DMS79 treated with DMSO at 0.1 percent for 48 hours (cell line): ENCODE data around the gene ZNF418.
"Not testable (repeated sequence)": the region's sequence is repeated elsewhere in the genome, so short reads cannot be mapped to it uniquely, and the experiment has no call there.

Experiments
- DNase-seq: peaks from one replicate; lab custom pipeline; 2025; lab: John Stamatoyannopoulos, UW

Gene ZNF418

DNA sequence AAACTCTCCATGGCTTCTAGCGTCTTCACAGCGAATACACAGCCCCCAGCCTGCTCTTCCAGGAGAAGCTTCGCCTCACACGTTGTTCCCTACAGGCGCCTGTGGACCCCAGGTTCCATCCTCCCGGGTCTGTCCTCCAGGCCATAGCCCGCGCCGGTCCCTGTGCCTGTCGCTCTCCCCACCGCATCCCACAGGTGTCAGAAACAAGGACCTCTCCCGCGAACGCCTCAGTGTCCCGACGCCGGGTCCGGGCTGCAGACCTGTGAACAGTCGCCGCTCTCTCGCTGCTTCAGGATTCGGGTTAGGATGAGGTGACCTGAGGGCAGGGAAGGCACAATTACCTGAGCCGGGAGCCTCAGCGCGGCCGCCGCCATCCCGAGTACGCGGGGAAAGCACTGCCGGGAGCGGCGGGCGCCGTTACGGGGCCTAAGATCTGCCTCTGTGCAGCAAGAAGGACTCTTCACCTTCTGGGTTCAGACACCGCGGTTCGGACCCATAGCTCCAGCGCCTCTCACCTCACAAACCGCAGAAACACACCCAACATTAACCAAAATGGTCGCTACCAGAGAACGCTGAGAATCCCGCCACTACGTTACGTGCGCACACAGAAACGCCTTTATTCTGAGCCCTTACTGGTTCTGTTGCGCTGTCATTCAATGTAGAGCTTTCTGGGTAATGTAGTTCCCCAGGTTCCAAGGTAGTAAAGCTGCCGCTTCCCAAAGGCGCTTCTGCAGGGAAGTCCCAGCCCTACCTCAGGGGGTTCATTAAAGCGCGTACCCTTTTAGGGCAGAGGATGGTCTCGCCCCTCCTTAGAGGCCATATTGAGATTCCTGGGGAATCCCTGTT, at the start of gene ZNF418:
Gene ZNF418 (minus strand): TSS at position 583 of the 846 bp plus-strand sequence. CDS start 1,580 bp downstream, outside the sequence.
- no peak for DNase-seq

DNA sequence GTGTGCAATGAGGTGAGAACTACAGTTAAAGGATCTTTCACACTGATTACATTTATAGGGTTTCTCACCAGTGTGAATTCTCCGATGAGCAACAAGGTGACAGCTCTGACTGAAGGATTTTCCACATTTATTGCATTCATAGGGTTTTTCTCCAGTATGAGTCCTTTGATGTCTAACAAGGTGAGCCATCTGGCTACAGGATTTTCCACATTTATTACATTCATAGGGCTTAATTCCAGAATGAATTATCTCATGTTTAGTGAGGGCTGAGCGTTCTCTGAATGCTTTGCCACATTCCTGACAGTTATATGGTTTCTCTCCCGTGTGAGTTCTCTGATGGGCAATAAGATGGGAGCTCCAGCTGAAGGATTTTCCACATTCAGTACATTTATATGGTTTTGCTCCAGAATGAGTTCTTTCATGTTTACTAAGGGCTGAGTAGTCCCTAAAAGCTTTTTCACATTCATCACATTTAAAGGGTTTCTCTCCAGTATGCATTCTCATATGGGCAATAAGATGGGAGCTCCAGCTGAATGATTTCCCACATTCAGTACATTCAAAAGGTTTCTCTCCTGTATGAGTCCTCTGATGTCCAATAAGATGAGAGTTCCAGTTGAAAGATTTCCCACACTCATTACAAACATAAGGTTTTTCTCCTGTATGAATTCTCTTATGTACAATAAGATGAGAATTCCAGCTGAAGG, 43.5 kb upstream of the ZNF418 start:
- no peak for DNase-seq

DNA sequence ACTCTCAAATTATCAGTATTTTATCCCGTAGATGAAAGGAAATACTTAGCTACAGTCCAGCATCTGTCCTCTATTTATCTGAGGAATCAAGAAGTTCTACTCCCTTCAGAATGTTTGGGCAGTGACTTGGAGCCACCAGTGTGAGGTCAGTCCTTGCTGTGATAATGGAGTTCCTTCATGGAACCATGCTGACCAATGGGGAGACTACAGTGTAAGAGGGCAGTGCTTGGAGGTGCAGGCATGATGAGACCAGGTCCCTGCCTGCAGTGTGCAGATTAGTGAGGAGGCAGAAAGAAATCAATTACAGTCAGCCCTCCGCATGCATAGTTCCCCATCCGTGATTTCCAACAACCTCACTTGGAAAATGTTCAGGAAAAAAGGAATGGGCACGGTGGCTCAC, 39.2 kb upstream of the ZNF418 start, which contains the start of gene C19orf18:
Gene C19orf18 (minus strand): TSS at position 101 of the 400 bp plus-strand sequence. CDS start 102 bp downstream, outside the sequence.
- no peak for DNase-seq

DNA sequence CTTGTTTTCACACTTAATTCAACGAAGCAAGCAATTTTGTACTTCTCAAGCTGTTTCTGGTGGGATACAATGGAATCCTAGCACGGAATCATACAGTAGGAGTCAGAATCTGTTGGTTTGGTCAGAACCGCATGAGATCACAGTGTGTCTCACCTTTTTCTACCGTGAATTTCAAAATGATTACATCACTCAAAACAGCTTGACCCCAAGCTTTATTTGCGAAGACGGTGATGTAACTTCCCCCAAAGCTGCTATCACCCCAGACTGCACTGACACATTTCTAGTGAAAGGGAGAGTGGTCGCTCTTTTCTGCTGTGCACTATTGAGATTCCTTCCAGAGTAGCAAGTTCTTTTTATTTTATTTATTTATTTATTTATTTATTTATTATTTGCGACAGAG, 29.6 kb upstream of the ZNF418 start:
- no peak for DNase-seq

DNA sequence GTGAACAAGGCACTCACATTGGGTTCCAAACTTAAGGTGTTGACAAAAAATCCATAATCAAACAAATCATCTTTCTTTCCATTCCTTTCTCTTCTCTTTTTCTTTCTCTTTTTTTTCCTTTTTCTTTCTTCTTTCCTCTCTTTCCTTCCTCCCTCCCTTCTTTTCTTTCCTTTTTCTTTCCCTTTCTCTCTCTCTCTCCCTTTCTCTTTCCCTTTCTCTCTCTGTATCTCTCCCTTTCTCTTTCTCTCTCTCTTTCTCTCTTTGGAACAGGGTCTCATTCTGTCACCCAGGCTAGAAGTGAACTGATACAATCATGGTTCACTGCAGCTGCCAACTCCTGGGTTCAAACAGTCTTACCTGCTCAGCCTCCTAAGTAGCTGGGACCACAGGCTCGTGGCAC, 26.6 kb upstream of the ZNF418 start:
- DNase-seq: no peak

DNA sequence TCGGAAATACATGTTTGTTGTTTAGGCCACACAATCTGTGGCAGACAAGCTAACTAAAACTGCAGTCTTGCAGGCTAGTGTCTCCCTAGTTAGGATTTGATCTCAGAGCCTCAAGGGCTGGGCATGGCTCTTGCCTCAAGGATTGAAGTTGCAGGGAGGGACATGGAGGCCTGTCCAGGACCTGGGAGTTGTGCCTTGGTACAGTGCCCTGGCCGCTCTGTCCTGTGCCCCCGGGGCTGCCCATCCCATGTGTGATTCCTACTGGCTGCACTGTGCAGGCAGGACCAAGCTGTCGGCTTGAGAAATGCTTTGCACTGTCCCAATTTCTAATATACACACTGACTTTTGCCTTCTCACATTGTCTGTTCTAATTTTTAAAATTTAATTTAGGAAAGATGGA, 19.8 kb upstream of the ZNF418 start:
- no peak for DNase-seq

DNA sequence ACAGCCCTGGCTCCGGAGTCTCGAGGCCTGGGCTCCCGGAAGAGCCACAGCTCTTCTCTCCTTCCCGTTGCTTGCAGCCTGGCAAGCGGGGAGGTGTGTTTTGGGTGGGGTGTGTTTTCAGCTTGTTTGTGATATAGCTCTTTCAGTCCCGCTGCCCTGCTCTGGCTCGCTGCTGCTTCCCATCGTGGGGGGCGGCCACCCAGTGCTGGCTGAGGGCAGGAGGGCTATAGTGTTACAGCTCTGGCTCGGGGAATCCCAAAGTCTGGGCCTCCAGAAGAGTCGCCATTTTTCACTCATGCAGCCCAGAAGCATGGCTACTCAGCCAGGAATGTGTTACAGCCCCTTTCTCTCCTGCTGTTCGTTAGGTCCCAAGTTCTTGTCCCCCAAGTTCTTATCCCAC, 14.5 kb upstream of the ZNF418 start:
- no peak for DNase-seq

DNA sequence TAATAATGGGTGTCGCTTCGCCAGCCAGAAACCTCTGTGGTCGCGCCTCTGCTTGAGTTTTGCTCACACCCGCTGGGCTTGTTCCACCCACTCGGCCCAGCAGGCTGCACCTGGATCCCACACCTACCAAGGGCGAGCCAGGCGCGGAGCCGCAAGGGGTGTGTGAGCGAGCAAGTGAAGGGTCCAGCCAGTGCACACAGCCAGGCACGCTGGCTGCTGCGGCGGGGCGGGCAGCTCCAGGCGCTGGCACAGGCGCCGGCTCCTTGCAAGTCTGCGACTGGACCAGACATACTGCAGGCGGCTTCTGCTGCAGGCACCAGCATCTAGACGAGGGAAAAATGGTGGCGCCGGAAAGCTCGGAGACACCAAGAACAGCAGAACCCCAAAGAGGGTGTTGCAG, 14.1 kb upstream of the ZNF418 start:
- DNase-seq: no peak

DNA sequence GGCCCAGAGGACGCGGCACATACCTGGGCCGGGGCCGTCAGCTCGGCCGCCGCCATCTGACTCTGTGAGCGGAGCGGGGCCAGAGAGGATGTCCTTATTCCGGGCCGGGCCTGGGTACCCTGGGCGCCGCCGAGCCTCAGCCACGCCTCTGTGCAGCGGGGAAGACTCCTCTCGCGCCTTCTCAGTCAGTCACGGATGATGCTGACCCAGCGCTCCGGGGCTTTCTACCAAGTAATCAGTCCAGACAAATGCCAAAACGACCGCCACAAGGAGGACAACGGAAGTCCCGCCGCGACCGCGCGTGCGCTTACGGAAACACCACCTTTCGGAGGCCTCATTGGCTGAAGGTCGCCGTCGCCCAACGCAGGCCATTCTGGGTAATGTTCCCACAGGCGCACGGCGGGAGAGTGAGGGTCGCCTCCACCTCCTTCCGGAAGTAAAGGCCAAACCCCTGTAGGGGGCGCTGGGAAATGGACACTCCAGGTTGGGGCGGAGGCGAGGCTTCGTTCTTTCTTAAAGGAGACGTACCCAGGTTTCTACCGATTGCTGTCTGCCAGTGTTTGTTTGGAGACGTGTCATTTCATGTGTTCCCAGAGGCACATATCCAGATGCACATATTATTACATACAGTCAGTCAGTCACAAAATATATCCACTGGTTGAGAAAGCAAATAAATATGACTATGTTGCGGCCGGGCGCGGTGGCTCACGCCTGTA, 12.4 kb upstream of the ZNF418 start, which contains the start of gene ZNF256:
Gene ZNF256 (minus strand): TSS at position 288 of the 716 bp plus-strand sequence. CDS start 232 bp downstream, at position 56.
- DNase-seq: peak; percentile 90

DNA sequence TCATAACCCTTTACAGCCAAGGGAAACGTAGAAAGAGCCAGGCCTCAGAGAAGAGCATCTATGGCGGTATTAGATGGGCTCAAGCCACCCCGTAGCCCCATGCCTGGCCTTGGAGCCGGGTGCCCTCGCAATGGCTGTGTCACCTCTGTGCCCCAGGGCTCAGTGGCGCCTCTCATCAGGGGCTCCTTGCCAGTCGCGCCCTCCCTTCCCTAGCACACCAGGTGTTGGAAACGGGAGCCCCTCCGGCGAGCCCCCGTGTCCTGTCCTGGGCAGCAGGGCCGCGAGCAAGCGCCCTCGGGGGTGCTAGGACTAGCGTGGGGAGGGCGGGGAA, 11.9 kb upstream of the ZNF418 start:
- DNase-seq: no peak

DNA sequence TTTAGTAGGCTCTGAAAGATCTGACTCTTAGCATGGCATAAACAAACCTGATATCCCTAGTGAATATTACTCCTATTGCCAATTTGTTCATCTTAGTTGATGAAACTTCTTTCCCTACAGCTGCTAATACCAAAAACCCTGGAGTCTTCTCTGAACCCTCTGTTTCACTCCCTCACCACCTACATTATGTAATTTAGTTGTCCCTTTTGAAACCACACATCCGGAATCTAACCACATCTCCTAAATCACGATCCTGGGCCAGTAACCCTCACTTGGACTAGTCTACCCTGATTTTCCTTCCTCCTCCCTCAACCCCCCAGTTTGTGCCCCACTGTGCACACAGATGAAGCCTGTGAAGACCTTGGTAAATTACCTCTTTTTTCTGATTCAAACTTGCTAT, 11.1 kb upstream of the ZNF418 start:
- DNase-seq: no peak

DNA sequence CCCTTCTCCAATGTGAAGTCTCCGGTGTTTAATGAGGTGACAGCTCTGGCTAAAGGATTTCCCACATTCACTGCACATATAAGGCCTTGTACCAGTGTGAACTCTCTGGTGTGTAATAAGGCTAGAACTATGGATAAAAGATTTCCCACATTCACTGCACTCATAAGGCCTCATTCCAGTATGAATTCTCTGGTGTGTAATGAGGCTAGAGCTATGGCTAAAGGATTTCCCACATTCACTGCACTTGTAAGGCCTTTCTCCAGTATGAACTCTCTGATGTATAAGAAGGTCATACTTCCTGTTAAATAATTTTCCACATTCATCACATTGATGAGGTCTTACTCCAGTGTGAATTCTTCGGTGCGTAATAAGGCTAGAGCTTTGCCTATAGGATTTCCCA, 6.4 kb upstream of the ZNF418 start:
- no peak for DNase-seq

DNA sequence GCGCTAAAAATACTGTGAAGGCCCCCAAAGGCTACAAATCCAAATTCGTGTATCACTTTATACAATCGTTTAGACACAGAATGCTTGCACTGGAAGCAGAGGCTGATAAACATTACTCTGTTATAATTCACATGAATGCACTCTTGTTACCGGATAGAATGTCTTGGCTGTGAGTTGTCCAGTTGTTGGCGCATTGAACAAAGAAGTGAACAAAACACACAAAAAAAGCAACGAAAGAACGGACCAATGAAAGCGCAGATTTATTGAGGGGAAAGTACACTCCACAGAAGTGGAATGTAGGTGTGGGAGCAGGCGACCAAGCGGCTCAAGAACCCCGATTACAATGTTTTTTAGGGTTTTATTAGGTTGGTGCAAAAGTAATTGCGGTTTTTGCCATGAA, 529 bp upstream of the ZNF418 start:
- DNase-seq: no peak

DNA sequence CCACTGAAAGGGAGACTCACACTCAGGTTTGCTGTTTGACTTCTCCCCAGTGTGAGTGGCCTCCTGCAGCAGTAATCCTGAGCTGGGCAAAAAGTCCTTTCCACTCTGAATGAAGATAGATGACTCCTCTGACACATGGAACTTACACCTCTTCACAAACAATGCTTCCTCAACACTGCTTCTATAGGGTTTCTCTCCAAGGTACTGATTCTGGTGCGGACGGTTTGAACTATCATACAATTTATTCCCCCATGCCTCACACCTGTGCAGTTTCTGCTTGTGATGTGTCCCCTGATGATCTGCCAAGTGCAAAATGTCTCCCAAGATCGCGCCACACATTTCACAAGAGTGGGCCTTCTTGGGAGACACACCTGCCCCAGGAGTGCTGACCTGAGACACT, 7.6 kb downstream of the ZNF418 start:
- DNase-seq: no peak

DNA sequence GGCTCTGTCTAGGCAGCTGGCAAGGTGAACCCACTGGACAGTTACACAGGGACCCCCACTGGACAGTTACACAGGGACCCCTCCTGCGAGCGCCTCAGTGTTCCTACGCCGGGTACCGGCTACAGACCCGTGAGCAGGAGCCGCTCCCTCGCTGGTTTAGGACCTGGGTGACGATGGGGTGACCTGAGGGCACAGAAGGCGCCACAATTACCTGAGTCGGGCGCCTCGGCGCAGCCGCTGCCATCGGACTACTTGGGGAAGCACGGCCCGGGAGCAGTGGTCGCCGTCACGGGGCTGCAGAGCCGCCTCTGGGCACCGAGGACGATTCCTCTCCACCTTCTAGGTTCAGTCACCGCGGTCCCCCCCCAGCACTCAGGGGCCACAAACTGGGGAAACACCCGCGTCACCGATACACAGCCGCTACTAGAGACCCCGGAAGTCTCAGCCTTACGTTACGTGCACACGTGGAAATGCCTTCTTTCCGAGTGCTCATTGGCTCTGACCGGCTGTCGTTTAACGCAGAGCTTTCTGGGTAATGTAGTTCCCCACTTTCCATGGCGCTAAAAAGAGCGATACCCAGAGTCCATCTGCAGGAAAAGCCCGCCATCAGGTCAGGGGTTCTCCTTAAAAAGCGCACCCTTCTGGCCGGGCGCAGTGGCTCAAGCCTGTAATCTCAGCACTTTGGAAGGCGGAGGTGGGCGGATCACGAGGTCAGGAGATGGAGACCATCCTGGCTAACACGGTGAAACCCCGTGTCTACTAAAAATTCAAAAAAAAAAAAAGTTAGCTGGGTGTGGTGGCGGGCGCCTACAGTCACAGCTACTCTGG, 18.8 kb downstream of the ZNF418 start, which contains the start of gene ZNF417:
Gene ZNF417 (minus strand): TSS at position 425 of the 828 bp plus-strand sequence. CDS start 181 bp downstream, at position 244.
- DNase-seq: peak; percentile 96

DNA sequence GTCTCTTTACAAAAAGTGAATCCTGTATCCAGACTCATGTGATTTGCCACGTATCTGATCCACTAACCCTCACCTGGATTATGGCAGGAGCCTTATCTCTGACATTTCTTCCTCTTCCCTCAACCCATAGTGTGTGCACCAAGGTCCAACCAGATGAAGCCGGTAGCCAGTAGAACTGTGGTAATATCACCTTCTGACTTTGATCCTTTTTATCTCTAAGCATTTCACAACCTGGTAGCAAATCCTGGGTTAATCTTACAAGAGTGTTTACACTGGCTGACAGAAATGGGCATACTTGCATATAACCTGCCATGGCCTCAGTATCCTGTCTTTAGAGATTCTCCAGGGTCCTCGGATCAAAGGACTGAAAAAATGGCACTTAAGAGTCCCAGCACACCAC, 20.7 kb downstream of the ZNF418 start:
- no peak for DNase-seq

DNA sequence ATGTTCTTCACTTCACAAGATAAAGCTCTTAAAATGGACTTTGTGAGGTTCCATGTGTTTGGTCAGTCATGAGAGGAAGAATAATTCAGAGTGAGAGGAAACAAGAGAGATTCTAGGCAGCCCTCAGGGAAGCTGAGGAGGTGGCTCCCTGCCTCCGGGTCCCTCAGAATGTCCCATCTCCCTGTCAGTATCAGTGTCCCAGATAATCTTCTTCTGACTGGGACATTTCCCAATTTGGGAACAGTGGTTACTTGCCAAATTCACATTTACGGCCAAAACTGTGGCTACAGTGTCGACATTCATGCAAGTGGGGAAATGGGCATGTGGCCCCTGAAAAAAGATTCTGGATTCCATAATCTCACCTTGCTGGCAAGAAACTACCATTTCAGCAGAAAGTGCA, 27.8 kb downstream of the ZNF418 start:
- DNase-seq: no peak

DNA sequence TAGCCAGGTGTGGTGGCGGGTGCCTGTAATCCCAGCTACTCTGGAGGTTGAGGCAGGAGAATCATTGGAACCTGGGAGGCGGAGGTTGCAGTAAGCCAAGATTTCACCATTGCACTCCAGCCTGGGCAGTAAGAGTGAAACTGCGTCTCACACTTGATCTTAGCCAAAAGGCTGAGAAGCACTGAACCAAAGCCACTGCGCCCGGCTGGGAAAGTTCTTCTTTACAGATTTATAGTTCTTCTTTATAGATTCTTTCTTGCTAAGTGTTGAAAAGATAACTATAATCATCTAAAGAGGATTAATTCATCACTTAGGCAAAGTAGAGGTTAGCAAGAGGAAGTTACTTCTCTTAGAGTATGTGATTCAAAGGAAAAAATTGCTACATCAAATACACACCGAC, 29.9 kb downstream of the ZNF418 start:
- DNase-seq: no peak

DNA sequence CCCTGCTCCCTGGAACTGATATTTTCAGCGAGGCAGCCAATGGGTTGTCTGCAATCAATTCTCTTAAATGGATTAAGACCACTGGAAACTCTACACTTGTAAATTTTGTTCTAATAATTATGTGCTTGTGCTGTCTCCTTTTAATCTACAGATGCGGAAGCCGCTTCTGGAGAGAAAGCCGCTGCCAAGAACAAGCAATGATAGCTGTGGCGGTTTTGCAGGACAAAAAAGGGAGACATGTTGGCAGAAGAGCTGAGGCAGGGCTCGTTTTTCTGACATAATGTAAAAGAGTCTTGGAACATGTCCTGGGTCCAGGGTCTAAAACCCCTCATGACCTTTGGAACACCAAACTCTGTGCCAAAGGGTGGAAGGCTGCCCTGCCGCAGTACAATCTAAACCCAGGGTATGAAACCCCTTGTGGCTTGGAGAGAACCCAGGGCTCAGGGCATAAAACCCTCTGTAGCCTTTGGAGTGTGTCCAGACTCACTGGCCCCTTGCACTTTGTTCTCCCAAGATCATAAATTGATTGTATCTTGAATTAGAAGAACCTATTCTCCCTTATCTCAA, 31.5 kb downstream of the ZNF418 start:
- no peak for DNase-seq

DNA sequence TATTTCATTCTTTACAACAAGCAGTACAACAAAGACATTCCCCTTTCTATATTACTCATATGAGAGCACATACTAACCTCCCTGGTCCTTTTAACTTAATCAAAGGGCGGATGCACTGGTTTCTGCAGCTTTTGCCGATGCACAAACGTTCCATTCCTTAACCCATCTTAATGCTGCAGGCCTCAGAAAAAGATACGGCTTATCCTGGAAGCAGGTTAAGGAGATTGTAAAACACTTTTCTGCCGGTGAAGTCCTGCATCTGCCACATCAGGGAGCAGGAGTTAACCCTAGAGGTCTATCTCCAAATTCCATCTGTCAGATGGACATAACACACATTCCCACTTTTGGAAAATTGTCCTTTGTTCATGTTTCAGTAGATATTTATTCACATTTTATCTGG, 34.9 kb downstream of the ZNF418 start:
- DNase-seq: no peak

DNA sequence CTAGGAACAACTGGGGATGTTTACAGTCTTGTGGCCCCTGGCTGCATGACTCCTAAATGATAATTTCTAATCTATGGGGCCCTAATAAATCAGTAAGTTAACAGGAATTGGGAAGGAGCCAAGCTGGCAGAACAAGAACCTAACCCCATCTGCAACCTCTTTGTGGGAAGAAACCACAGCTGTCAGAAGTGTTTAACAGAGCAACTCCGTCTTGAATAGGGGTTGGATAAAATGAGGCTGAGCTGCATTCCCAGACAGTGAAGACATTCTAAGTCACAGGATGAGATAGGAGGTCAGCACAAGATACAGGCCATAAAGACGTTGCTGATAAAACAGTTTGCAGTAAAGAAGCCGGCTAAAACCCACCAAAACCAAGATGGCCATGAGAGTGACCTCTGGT, 44.5 kb downstream of the ZNF418 start:
- not testable (repeated sequence) for DNase-seq
